Dermis blood vessel endothelial cell (primary cell): ENCODE results near the gene EPS8. TPM values are rescaled to one million over a fixed set of nuclear protein-coding genes. Genes with fewer than 3 reads are reported as not detected.
"Not testable (repeated sequence)": the region's sequence is repeated elsewhere in the genome, so short reads cannot be mapped to it uniquely, and the experiment has no call there.

Experiments used
- DNase-seq: peaks from one replicate; pipeline ENCODE4 v3.0.0; 2010
- total RNA-seq: library from RNA; depleted of rRNA; stranded (reverse); fragments of >200 nt; gene quantifications from 2 replicates; pipeline ENCODE4 v1.2.3, GENCODE V29; 2014

Gene EPS8
- total RNA-seq, 1 donor from 2014 or later = 14.1 TPM

DNA sequence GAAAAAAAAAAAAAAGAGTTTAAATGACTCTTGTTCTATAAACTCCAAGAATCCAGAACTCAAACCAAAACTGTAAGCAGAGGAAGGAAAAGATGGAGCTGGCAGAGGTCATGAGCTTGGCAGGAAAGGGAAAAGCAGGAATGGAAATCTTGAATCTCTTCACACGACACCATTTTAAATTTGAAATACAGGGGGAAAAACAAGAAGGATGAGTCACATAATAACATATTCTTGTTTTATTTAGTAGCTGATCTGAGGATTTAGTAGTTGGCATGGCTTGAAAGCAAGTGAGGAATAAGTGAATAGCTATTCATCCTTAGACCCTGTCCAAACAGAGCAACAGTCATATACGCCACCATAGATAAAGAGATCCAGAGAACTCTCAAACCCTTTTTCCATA lies 35.0 kb downstream of the EPS8 start:
- DNase-seq = peak; percentile 48

DNA sequence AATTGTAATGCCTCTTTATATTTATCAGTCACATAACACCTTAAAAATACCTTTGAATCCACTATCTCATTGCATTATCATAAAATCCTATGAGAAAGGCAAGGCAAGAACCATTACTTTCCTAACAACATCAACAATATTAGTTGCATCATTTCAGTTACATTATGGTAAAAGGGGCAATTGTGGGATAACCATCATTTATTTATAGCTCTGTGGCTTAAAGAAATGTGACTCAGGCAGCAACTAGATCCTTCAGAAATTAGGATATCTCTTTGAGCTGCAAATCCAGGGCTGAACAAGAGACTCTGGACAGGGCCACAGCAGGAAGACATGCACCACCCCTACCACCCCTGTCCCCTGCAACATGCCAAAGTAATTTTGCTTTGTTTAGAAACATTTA lies 36.4 kb downstream of the EPS8 start:
- DNase-seq = no peak

DNA sequence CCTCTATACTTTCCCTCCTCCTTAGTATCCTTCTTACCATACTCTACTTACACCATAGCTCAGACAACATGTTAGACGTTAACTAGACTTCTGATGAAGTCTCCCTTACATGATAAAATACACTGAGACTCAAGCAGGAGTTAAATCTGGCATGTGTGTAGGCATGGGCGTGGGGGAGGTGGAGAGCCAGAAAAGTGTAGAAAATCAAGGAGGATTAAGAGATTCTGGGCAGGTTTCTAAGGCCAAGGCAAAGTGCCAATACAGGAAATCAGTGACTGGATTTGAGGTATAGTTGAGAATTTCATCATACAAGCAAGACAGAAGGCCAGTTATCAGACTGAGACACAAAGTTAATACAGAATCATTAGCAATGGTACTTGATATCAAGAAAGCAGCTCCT lies 37.4 kb downstream of the EPS8 start:
- DNase-seq = no peak

DNA sequence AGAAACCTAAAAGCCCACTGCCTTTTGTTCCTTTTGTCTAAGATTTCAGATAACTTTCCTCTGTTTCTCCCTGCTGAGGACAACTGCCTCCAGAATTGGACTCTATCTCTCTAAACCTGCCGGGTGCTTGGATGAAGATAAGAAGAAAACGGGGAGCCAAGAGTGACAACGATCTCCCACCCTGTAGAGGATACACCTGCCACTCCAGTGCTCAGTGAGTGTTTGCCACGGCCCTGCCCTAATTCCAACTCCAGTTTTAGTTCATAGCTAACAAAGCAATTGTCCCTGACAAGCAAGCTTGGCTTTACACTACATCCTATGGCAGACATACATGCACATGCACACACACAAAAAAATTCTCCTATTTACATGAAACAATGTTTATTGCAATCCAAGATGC lies 39.3 kb downstream of the EPS8 start:
- peak; percentile 5 for DNase-seq

DNA sequence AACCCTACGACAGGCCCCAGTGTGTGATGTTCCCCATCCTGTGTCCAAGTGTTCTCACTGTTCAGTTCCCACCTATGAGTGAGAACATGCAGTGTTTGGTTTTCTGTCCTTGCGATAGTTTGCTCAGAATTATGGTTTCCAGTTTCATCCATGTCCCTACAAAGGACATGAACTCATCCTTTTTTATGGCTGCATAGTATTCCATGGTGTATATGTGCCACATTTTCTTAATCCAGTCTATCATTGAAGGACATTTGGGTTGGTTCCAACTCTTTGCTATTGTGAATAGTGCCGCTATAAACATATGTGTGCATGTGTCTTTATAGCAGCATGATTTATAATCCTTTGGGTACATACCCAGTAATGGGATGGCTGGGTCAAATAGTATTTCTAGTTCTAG lies 47.3 kb downstream of the EPS8 start:
- DNase-seq = not testable (repeated sequence)

DNA sequence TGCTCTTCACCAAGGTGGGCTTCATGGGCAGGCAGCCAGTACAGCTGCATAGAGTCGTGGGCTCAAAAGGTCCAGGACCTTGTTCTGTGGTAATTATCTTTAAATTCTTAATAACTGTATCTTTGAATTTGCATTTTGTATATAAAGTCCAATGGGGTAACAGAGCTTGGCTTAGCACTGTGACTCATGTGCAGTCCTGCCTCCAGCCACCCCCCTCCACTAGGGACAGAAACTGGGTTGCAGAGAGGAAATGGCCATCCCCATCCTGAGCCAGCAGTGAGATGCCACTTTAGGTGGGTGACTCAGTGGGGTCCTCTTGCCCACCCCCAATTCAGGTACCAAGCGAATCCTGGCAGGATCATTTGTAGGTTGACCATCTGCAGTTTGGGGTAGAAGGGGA lies 48.1 kb downstream of the EPS8 start:
- no peak for DNase-seq

DNA sequence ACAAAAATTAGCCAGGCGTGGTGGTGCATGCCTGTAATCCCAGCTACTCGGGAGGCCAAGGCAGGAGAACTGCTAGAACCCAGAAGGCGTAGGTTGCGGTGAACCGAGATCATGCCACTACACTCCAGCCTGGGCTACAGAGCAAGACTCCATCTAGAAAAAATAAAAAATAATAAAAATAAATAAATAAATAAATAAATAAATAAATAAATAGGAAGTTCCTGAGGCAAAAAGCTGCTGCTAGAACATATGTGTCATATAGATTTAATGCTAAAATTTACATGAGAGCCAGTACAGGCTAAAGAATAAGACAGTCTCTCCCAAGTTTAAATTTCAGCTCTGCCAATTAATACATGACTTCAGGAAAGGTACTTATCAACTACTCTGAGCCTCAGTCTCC lies 48.8 kb downstream of the EPS8 start:
- not testable (repeated sequence) for DNase-seq

DNA sequence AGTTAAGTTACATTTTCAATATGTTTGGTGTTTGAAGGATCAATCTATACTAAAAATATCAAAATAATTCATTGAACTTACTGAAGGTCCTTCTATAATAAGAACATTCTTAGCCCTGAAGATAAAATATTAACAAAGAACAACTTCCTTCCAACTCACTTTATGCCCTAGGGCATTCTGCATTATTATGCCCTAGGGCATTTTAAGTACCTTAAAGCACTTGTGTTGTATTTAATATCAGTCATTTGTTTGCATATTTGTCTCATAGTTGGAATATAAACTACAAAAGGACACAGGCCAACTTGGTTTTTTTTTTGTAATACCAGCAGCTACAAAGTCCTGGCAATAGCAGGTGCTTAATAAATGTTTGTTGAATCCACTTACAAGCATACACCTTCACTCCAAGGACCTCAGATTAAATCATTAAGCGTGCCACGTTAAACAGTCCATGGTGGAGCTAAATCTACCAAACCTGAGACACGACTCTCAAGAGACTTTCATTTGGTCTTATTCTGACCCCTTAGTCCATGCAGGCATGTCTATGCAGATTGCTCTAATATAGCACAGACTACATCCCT lies 50.7 kb downstream of the EPS8 start:
- no peak for DNase-seq

DNA sequence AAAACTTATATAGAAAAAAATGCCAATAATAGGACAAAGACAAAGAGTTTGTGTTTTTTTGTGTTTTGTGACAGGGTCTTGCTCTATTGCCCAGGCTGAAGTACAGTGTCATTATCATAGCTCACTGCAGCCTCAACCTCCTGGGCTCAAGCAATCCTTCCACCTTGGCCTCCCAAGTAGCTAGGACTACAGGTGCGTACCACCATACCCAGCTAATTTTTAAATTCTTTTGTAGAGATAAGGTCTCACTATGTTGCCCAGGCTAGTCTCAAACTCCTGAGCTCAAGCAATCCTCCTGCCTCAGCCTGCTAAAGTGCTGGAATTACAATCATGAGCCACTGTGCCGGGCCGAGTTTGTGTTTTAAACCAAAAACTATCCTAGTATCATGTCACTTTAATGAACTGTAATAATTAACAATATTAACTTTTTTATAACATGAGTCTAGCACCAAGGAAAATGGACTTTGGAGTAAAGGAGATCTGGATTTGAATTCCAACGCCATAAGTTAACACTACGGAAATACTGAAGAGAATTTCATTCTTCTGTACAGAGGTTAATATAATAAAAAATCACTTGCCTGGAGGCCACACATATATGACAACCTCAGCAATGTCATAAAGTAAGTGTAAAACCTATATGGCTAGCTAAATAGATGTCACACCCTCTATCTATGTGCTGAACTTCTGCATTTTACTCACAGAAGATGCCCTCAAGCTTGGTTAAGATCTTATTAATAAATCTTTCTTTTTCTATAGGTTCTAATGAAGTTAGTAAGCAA lies 53.2 kb downstream of the EPS8 start:
- no peak for DNase-seq

DNA sequence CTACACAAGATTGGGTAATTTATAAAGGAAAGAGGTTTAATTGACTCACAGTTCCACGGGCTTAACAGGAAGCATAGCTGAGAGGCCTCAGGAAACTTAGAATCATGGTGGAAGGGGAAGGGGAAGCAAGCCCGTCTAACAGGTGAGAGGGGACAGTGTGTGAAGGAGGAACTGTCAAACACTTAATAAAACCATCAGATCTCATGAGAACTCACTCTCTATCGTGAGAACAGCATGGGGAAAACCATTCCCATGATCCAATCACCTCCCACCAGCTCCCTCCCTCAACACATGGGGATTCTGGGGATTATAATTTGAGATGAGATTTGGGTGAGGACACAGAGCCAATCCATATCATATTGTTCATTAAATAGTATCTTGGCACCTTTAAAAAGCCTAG lies 56.1 kb downstream of the EPS8 start:
- DNase-seq = no peak

DNA sequence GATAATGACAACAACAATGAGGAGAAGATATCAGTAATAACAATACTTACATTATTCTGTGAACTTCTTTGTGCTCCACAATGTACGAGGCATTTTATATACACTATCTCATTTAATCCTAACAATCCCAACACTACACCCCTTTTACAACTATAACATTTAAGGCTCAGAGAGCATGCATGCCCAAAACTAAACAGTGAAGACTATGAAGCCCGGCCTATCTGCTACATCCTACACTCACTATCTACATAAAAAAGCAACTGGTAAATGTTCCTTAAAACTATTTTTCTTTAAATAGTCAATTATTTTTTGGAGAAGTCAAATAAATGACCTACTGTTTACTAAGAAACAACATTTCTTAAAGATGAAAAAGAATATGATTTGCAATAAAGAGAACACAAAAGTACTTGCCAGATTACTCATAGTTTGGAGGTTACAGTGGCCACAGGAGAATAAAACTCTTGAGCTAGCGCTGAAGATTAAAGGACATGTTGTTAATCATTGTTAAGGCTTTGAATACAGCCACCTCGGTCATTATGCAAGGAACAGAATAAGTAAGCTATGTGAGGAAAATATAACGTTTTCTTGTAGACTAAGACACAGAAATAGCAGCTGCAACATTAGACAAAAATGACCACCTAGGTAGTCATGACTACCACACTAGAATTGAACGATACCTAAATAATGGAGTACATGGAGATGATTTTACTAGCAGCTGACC lies 56.7 kb downstream of the EPS8 start:
- DNase-seq = no peak

DNA sequence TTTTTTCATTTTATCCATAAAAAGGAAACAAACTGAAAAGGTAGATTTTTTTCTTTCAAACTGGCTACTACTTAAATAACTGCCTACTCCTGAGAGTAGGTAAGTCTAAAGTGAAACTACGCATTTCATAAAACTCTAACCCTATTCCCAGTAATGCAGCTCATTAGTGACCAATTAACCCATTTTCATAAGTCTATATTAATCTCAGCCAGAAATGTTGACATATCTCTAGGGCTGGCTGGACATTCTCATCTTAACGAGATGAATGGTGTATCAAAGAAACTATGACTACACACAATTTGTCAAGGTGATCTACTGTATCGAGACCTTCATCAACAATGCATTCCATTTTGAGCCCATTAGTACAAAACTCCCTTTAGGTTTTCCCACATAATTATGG lies 57.2 kb downstream of the EPS8 start:
- DNase-seq = no peak

DNA sequence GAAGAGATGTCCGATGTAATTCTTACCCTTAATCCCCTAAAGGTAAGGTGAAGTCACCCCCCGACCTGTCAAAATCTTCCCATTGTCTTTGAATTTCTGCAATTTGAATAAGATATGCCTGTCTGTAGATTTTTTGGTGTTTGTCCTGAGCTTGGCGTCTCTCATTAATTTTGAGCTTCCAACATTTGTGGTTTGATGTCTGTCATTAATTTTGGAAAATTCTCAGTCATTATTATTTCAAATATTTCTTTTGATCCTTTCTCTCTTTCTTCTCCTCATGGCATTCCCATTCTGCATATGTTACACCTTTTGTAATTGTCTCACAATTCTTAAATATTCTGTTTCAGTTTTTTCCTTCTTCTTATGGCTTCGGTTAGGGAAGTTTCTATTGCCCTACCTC lies 60.1 kb downstream of the EPS8 start:
- DNase-seq = no peak

DNA sequence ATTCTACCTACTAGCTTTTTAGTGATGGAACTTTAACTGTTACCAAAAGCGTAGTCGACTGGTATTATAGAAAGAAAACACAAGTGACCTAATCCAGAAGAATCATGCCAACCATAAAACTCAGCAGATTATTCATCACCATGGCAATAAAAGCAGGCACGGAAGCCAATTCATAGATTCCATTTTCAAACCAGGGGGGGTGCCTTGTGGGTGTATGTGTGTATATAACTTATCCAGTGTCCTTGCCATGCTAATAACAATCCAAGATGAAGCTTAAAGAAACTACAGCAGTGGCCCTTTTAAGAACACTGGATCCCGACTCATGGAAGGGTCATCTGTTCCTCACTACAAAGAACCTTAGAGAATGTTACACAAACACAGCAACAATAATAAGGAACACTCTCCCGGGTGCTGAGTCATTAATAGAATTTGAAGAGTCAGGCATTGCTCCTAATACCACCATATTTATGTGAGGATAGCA lies 61.0 kb downstream of the EPS8 start:
- peak; percentile 86 for DNase-seq

DNA sequence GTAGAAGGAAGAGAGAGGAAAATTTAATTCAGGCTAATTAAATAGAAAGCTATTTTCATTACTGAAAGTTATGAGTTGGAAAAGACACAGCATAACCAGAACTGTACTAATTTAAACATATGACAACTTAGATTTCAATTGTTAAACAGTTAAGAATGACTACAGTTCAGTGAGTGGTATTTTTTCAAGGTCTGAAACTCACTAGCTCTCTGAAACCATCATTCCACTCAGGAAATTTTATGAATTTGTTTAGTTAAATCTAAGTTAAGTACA lies 62.4 kb downstream of the EPS8 start:
- no peak for DNase-seq

DNA sequence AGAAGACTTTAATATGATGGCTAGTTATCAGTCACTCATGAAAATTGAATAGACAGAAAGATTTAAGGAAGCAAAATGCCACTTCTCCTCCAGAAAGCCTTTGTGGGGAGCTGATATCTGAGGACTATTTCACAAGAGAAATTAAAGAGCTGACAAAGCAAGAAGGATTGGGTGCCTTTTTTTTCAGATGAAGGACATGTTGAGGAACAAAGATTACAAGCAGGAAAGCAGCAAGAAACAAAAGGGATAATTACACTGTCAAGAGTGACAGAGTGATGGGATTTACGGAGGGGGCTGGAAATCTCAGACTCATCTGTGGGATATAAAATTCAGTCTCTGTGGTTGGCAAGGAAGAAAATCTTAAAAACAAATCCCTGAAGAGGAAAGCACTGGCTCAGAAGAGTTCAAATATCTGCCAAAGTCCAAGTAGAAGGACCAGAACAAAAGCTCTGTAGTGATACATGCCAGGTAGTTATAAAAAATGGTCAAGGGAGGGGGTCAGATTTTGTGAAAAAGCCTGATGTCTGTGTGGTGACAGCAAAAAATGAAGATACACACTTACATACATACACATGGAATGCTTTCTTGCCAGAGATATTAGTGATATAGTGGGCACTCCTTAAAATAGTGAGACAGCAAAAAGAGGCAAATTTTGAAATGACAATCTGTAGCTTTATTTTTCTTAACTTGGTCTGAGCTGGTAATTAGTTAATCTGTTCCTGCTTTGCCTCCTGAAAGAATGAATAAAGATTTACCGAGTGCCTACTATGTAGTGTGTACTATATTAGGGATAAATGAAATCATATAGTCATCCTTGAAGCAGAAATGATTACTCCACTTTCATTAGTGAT lies 62.9 kb downstream of the EPS8 start:
- no peak for DNase-seq

DNA sequence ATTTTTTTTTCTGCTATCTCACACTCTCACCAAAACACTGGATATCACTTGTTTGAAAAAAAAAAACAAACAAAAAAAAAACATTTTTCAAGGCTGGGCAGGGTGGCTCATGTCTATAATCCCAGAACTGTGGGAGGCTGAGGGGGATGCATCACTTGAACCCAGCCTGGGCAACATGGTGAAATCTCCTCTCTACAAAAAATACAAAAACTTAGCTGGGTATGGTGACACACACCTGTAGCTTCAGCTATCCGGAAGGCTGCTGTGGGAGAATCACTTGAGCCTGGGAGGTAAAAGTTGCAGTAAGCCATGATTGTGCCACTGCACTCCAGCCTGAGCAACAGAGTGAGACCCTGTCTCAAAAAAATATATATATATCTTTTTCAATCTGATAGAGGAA lies 66.2 kb downstream of the EPS8 start:
- no peak for DNase-seq

DNA sequence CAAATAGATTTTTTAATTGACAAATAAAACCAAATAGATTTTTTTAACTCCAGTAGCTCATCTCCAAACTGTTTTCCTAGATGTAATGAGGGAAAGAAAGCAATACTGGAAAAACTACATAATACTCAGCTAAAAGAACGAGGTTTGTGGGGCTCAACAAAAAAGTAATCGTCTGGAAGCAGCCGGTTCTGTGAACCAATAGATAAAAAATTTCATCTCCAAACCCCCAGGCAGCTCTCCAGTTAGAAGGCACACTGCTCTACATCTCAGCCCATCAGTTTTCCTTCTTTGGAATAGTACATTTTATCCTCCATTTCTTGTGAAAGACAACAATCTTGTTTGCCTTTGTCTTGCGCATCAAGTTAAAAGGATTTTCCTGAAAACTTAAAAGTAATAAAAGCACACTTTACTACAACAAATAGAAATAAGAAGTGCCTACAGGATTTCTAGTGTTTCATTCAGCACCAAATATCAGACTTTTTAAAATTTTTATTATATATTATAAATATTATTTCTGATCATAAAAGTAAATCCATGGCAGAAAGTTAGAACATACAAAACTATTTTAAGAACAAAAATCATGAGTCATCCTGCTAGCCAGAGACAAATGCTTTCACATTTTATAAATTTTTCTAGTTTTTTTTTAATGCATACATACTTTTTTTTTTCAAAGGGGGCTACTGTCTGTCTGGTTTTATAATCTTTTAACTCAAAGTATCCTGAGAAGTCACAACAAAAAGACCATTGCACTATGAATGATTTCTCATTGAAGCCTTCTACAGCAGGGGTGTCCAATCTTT lies 67.7 kb downstream of the EPS8 start:
- no peak for DNase-seq

DNA sequence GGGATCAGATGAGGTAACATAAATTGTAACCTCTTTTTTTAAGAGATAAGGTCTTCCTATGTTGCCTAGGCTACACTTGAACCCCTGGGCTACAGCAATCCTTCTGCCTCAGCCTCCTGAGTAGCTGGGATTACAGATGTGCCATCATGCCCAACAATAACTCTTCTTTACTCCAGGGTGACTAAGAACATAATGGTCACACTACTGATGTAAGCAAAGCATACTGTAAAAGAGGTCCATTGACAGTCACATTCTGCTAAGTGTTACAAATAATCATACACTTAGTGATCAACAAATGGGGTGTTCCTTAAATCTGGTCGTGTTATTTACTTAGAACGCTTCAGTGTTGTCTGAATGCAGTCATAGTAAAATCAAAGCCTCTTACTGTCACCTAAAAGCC lies 68.9 kb downstream of the EPS8 start:
- DNase-seq = no peak

DNA sequence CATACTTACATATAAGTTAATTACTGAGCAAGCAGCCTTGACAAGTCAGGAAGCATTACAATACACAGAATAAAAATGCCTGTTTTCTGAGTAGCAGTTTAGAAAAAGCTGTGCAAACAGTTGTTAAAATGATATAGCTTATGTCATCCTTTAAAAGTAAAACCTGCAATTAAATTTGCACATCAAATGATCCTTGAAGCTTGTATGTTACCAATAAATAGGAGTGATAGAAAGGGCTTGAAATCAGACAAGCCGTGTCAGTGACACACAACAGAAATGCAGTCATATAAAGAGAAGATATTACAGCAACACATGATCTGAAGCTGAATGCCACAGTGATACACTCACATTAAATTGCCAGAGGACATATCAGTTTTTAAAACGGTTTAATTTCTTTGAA lies 70.0 kb downstream of the EPS8 start:
- no peak for DNase-seq

DNA sequence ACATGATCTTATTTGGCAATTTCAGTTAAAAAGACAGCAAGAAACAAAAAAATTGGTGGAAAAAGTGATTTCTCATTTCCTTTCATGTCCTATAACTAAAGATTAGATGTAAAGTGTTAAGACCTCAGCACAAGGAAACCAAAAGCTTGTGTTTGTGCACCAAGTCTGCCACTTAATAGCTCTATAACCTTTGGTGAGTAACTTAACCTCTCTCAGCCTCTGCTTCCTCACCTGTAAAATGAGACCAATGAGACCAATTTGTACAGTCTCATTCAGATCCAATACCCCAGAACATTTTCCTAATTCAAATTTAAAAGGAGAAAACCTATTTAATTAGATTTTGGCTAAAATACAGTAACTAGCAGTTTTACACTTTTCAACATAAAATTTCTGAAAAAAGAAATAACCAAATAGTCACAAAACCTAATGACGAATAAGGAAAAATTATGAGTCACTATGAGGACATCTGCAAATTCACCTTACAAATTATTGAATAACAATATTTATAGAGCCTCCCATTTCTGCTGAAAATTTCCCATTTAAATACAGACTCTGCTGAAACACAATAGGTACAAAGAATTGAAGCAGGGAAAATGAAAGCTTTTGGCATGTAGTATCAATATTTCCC lies 71.1 kb downstream of the EPS8 start:
- no peak for DNase-seq

DNA sequence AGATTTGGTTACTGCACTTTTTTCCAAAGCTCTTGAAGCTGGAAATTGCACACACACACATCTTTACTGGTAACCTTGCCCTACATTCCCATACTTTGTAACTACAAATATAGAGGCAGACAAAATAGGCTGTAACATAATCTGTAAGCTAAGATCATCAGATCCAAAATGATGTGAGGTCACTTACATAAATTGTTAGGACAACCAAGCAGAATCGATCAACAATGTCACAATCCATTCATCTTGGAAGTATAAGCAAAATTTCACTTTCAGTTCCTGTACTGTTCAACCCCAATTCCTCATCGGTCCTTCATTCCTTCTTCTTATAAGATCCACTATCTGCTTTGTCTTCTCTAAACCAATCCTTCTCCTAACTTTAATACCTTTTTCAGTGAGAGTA lies 72.6 kb downstream of the EPS8 start:
- DNase-seq = no peak
